GM23338 (cell line): ENCODE data around the gene TNPO3. TPM values are rescaled to one million over a fixed set of nuclear protein-coding genes. Genes with fewer than 3 reads are reported as not detected.

Experiments used
- ATAC-seq: fragments of 200-7000 bp; cut with Tn5 transposase; 3 replicates; pipeline ENCODE4 v1.9.1; 2020
- DNase-seq: peaks from one replicate; pipeline ENCODE4 v3.0.0-alpha.2; 2015; ENCODE audit warnings: low spot score
- H2AFZ ChIP-seq: fragments of 200-600 bp; sonication (generic); 2 replicates; pipeline ENCODE4 v1.8.0; 2016; ENCODE audit warnings: antibody characterized with exemption, mild to moderate bottlenecking, moderate library complexity
- H3F3A ChIP-seq: fragments of 200-600 bp; sonication (generic); replicated peaks from 2 replicates; pipeline ENCODE4 v1.8.0; 2017; ENCODE audit warnings: antibody characterized with exemption, mixed run types, low read depth
- H3K27ac ChIP-seq: fragments of 200-600 bp; sonication (generic); 2 replicates; pipeline ENCODE4 v1.6.1; 2016; ENCODE audit warnings: low read depth
- H3K27me3 ChIP-seq: fragments of 200-600 bp; sonication (generic); 2 replicates; pipeline ENCODE4 v1.8.0; 2016; ENCODE audit warnings: mild to moderate bottlenecking, mixed run types, moderate library complexity; ENCODE audit not compliant: insufficient read depth
- H3K36me3 ChIP-seq: fragments of 200-600 bp; sonication (generic); 2 replicates; pipeline ENCODE4 v1.8.0; 2016; ENCODE audit warnings: mild to moderate bottlenecking; ENCODE audit not compliant: insufficient read depth
- H3K4me1 ChIP-seq: fragments of 200-600 bp; sonication (generic); 2 replicates; pipeline ENCODE4 v1.8.0; 2016; ENCODE audit warnings: mild to moderate bottlenecking, moderate library complexity; ENCODE audit not compliant: insufficient read depth
- H3K4me2 ChIP-seq: fragments of 200-600 bp; sonication (generic); 2 replicates; pipeline ENCODE4 v1.7.1; 2017; ENCODE audit warnings: mixed run types
- H3K4me3 ChIP-seq: fragments of 200-600 bp; sonication (generic); 2 replicates; pipeline ENCODE4 v1.6.1; 2016; ENCODE audit warnings: mixed run types
- H3K79me2 ChIP-seq: fragments of 200-600 bp; sonication (generic); replicated peaks from 2 replicates; pipeline ENCODE4 v1.8.0; 2017; ENCODE audit warnings: mild to moderate bottlenecking; ENCODE audit not compliant: insufficient read depth
- H3K9me2 ChIP-seq: fragments of 200-600 bp; sonication (generic); 2 replicates; pipeline ENCODE4 v1.8.0; 2017; ENCODE audit not compliant: insufficient read depth
- H4K20me1 ChIP-seq: fragments of 200-600 bp; sonication (generic); replicated peaks from 2 replicates; pipeline ENCODE4 v1.8.0; 2017; ENCODE audit warnings: mild to moderate bottlenecking; ENCODE audit not compliant: insufficient read depth
- H3K27ac Mint-ChIP-seq: 2 replicates; pipeline ENCODE4 v1.8.0; 2020; ENCODE audit warnings: inconsistent platforms, mild to moderate bottlenecking, moderate library complexity, mixed read lengths
- H3K27me3 Mint-ChIP-seq: 3 replicates; pipeline ENCODE4 v1.8.0; 2022; ENCODE audit warnings: low read depth, mild to moderate bottlenecking, moderate library complexity, mixed read lengths, inconsistent platforms; ENCODE audit not compliant: insufficient read depth, poor library complexity
- H3K36me3 Mint-ChIP-seq: 3 replicates; pipeline ENCODE4 v1.8.0; 2021; ENCODE audit warnings: low read depth, mild to moderate bottlenecking, inconsistent platforms, moderate library complexity, mixed read lengths
- H3K4me1 Mint-ChIP-seq: 3 replicates; pipeline ENCODE4 v1.8.0; 2020; ENCODE audit warnings: mild to moderate bottlenecking, inconsistent platforms, mixed read lengths
- H3K4me3 Mint-ChIP-seq: 3 replicates; pipeline ENCODE4 v1.8.0; 2021; ENCODE audit warnings: moderate library complexity, mild to moderate bottlenecking, inconsistent platforms, mixed read lengths
- H3K9me3 Mint-ChIP-seq: 3 replicates; pipeline ENCODE4 v1.8.0; 2020; ENCODE audit warnings: moderate library complexity, mild to moderate bottlenecking, inconsistent platforms, mixed read lengths
- CREB1 ChIP-seq: fragments of 250-450 bp; sonication (Bioruptor Pico); IDR thresholded peaks from 2 replicates; pipeline ENCODE4 v1.5.0; 2020; ENCODE audit warnings: low read depth, mild to moderate bottlenecking, moderate library complexity
- EZH2 ChIP-seq: fragments of 200-600 bp; sonication (generic); IDR thresholded peaks from one replicate; pipeline ENCODE4 v1.8.0; 2017; ENCODE audit warnings: antibody characterized with exemption, mild to moderate bottlenecking, low read depth; ENCODE audit not compliant: unreplicated experiment
- JUNB ChIP-seq: IDR thresholded peaks from one replicate; pipeline ENCODE4 v1.6.1; 2016; ENCODE audit warnings: antibody characterized with exemption; ENCODE audit not compliant: unreplicated experiment
- NANOG ChIP-seq: IDR thresholded peaks from 2 replicates; pipeline ENCODE4 v1.6.1; 2016; ENCODE audit warnings: antibody characterized with exemption, borderline replicate concordance
- POLR2AphosphoS5 ChIP-seq: IDR thresholded peaks from 2 replicates; pipeline ENCODE4 v1.6.1; 2016; ENCODE audit warnings: antibody characterized with exemption, low read depth
- STAT1 ChIP-seq: IDR thresholded peaks from one replicate; pipeline ENCODE4 v1.6.1; 2016; ENCODE audit warnings: antibody characterized with exemption; ENCODE audit not compliant: unreplicated experiment
- ZNF114 ChIP-seq: fragments of 250-450 bp; sonication (Bioruptor Pico); IDR thresholded peaks from 2 replicates; pipeline ENCODE4 v1.5.0; 2020; ENCODE audit warnings: mild to moderate bottlenecking, moderate library complexity
- ZNF331 ChIP-seq: fragments of 250-450 bp; sonication (Bioruptor Pico); IDR thresholded peaks from 2 replicates; pipeline ENCODE4 v1.5.0; 2020; ENCODE audit warnings: low read depth, mild to moderate bottlenecking, moderate library complexity
- polyA plus RNA-seq: library from polyadenylated mRNA; unstranded; fragments of >200 nt; fragmentation: Nextera tagmentation; extraction: Ambion mirVana; gene quantifications from 2 replicates; pipeline ENCODE4 v1.2.1, GENCODE V29; 2016
- total RNA-seq: library from RNA; depleted of rRNA; stranded (reverse); fragments of >200 nt; shearing (Covaris generic); gene quantifications from 2 replicates; pipeline ENCODE4 v1.2.3, GENCODE V29; 2014
- TF ChIP-seq, protein P1 (sequence below): IDR thresholded peaks from one replicate; pipeline ENCODE4 v1.6.1; 2018; ENCODE audit warnings: antibody characterized with exemption; ENCODE audit not compliant: unreplicated experiment
- TF ChIP-seq, protein P2 (sequence below), 2 experiments: fragments of 200-600 bp in 1 of 2; sonication (generic) in 1 of 2; conservative IDR thresholded peaks; 2 replicates each; pipeline versions ENCODE4 v1.5.1 to v1.6.1; 2016 to 2017; ENCODE audit warnings: antibody characterized with exemption in 2 of 2, low read depth in 2 of 2, mild to moderate bottlenecking in 2 of 2, moderate library complexity in 1 of 2
- TF ChIP-seq, protein P3 (sequence below): IDR thresholded peaks from 2 replicates; pipeline ENCODE4 v1.6.1; 2016; ENCODE audit warnings: antibody characterized with exemption

The TNPO3 gene
- total and polyA plus RNA-seq, 2 experiments from 2014 or later, result 38.2 to 127 TPM

GRCh38 chr7:129103561-129104324 is 48.8 kb upstream of the TNPO3 start:
- Histone ChIP-seq H3K36me3 (no peaks in the 10 kb centered on the region), H4K20me1 (no peaks in the 10 kb centered on the region), H3F3A (no peaks in the 10 kb centered on the region), H2AFZ (no peak overlapping the region; the same call in 1 of the 2 replicates), H3K4me2 (no peak overlapping the region), H3K79me2 (no peaks in the 10 kb centered on the region), H3K4me3 (no peak overlapping the region), H3K4me1 (no peaks in the 10 kb centered on the region), H3K27ac (no peak overlapping the region), H3K27me3 (no peaks in the 10 kb centered on the region), H3K9me2 (no peaks in the 10 kb centered on the region)
- Mint-ChIP-seq H3K27me3 (no peaks in the 10 kb centered on the region), H3K4me1 (peaks cover 8% of the 10 kb centered on the region; the same call in 2 of the 3 replicates), H3K36me3 (no peaks in the 10 kb centered on the region), H3K4me3 (no peak overlapping the region; the same call in 2 of the 3 replicates), H3K9me3 (no peaks in the 10 kb centered on the region), H3K27ac (no peak overlapping the region)
- TF ChIP-seq ZNF114 (CRISPR knock-in tag) (no peak), ZNF331 (CRISPR knock-in tag) (no peak)
- no peak for DNase-seq
- no peak for ATAC-seq

DNA sequence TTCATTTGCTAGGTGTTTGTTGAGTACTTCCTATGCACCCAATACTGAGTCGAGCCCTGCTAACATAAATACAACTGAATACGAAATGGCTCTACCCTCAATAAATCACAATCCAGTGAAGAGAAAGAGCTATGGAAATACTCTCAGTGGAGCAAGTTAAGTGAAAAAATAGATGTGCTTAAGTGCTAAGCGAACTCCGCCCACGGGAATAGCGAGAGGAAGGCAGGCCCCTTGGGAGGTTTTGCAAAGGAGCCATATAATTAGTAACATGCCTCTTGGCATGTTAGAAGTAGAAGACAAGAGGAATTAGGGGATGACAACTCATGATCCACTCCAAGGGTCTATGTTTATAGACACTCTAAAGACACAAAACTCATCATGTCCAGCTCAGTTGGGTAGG is 46.8 kb upstream of the TNPO3 start:
- Histone ChIP-seq H3K4me2 (no peak overlapping the region), H3K27me3 (no peaks in the 10 kb centered on the region), H3K9me2 (no peaks in the 10 kb centered on the region), H3K4me3 (no peak overlapping the region), H3K79me2 (no peaks in the 10 kb centered on the region), H3K27ac (no peak overlapping the region), H3K4me1 (no peaks in the 10 kb centered on the region), H3K36me3 (no peaks in the 10 kb centered on the region), H2AFZ (no peak overlapping the region), H3F3A (no peaks in the 10 kb centered on the region), H4K20me1 (no peaks in the 10 kb centered on the region)
- Mint-ChIP-seq H3K27me3 (peaks cover 3% of the 10 kb centered on the region), H3K4me3 (no peak overlapping the region), H3K27ac (no peak overlapping the region), H3K36me3 (no peaks in the 10 kb centered on the region), H3K9me3 (no peaks in the 10 kb centered on the region), H3K4me1 (peaks cover 8% of the 10 kb centered on the region; the same call in 2 of the 3 replicates)
- DNase-seq (no peak), ATAC-seq (no peak)
- TF ChIP-seq, protein P1, sequence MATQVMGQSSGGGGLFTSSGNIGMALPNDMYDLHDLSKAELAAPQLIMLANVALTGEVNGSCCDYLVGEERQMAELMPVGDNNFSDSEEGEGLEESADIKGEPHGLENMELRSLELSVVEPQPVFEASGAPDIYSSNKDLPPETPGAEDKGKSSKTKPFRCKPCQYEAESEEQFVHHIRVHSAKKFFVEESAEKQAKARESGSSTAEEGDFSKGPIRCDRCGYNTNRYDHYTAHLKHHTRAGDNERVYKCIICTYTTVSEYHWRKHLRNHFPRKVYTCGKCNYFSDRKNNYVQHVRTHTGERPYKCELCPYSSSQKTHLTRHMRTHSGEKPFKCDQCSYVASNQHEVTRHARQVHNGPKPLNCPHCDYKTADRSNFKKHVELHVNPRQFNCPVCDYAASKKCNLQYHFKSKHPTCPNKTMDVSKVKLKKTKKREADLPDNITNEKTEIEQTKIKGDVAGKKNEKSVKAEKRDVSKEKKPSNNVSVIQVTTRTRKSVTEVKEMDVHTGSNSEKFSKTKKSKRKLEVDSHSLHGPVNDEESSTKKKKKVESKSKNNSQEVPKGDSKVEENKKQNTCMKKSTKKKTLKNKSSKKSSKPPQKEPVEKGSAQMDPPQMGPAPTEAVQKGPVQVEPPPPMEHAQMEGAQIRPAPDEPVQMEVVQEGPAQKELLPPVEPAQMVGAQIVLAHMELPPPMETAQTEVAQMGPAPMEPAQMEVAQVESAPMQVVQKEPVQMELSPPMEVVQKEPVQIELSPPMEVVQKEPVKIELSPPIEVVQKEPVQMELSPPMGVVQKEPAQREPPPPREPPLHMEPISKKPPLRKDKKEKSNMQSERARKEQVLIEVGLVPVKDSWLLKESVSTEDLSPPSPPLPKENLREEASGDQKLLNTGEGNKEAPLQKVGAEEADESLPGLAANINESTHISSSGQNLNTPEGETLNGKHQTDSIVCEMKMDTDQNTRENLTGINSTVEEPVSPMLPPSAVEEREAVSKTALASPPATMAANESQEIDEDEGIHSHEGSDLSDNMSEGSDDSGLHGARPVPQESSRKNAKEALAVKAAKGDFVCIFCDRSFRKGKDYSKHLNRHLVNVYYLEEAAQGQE, result no peak
- TF ChIP-seq, protein P2, sequence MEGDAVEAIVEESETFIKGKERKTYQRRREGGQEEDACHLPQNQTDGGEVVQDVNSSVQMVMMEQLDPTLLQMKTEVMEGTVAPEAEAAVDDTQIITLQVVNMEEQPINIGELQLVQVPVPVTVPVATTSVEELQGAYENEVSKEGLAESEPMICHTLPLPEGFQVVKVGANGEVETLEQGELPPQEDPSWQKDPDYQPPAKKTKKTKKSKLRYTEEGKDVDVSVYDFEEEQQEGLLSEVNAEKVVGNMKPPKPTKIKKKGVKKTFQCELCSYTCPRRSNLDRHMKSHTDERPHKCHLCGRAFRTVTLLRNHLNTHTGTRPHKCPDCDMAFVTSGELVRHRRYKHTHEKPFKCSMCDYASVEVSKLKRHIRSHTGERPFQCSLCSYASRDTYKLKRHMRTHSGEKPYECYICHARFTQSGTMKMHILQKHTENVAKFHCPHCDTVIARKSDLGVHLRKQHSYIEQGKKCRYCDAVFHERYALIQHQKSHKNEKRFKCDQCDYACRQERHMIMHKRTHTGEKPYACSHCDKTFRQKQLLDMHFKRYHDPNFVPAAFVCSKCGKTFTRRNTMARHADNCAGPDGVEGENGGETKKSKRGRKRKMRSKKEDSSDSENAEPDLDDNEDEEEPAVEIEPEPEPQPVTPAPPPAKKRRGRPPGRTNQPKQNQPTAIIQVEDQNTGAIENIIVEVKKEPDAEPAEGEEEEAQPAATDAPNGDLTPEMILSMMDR (conservative IDR thresholded peaks at IDR 0.05; ENCODE audit: low read depth in 2 of 2), result no peak
- TF ChIP-seq CREB1, result no peak
- TF ChIP-seq POLR2AphosphoS5, result no peak
- TF ChIP-seq JUNB, result no peak
- TF ChIP-seq NANOG, result no peak
- no peak for TF ChIP-seq ZNF114 (CRISPR knock-in tag)
- no peak for TF ChIP-seq EZH2
- TF ChIP-seq STAT1, result no peak
- TF ChIP-seq ZNF331 (CRISPR knock-in tag), result no peak
- TF ChIP-seq, protein P3, sequence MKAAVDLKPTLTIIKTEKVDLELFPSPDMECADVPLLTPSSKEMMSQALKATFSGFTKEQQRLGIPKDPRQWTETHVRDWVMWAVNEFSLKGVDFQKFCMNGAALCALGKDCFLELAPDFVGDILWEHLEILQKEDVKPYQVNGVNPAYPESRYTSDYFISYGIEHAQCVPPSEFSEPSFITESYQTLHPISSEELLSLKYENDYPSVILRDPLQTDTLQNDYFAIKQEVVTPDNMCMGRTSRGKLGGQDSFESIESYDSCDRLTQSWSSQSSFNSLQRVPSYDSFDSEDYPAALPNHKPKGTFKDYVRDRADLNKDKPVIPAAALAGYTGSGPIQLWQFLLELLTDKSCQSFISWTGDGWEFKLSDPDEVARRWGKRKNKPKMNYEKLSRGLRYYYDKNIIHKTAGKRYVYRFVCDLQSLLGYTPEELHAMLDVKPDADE, result no peak
